PC-3 (cell line): Measurements from ENCODE around the gene ABLIM2. TPM values are rescaled to one million over a fixed set of nuclear protein-coding genes. Genes with fewer than 3 reads are reported as not detected.

ENCODE experiments used
- ATAC-seq: fragments of 200-7000 bp; cut with Tn5 transposase; 2 replicates; pipeline ENCODE4 v1.9.1; 2020; ENCODE audit warnings: mild to moderate bottlenecking, moderate library complexity
- BruUV-seq: library from RNA; stranded (reverse); fragments of 400-500 nt; replicated peaks from 2 replicates; lab custom pipeline; 2021; lab: Mats Ljungman, UMichigan
- CTCF ChIA-PET: fragments of 300-600 bp; sonication (Branson Sonifier 250); formaldehyde crosslinking; loops from one replicate; lab custom pipeline; 2022; ENCODE audit warnings: antibody characterized with exemption; lab: Charles Lee
- POLR2A ChIA-PET: fragments of 300-600 bp; sonication (Branson Sonifier 250); formaldehyde crosslinking; loops from one replicate; lab custom pipeline; 2022; ENCODE audit warnings: antibody characterized with exemption; ENCODE audit not compliant: unreplicated experiment; lab: Charles Lee
- DNase-seq: peaks from one replicate; pipeline ENCODE4 v3.0.0-alpha.2; 2015
- H2AFZ ChIP-seq: fragments of 300-600 bp; sonication (generic); 2 replicates; pipeline ENCODE4 v1.6.0; 2016; ENCODE audit warnings: antibody characterized with exemption, low read length
- H3F3A ChIP-seq: fragments of 300-600 bp; sonication (generic); one replicate; pipeline ENCODE4 v1.6.0; 2017; ENCODE audit warnings: antibody characterized with exemption, low read length, control low read depth, mild to moderate bottlenecking; ENCODE audit not compliant: unreplicated experiment
- H3K27ac ChIP-seq: fragments of 300-600 bp; sonication (generic); 2 replicates; pipeline ENCODE4 v1.5.1; 2016; ENCODE audit warnings: mild to moderate bottlenecking, low read length
- H3K27me3 ChIP-seq: fragments of 300-600 bp; sonication (generic); 2 replicates; pipeline ENCODE4 v1.6.1; 2016; ENCODE audit warnings: low read length, mixed read lengths
- H3K36me3 ChIP-seq: fragments of 300-600 bp; sonication (generic); 2 replicates; pipeline ENCODE4 v1.6.1; 2016; ENCODE audit warnings: low read depth, mixed run types, low read length, mixed read lengths
- H3K4me1 ChIP-seq: fragments of 300-600 bp; sonication (generic); 2 replicates; pipeline ENCODE4 v1.5.1; 2016; ENCODE audit warnings: low read length; ENCODE audit not compliant: insufficient read depth
- H3K4me2 ChIP-seq: fragments of 300-600 bp; sonication (generic); 2 replicates; pipeline ENCODE4 v1.6.0; 2016; ENCODE audit warnings: low read length
- H3K4me3 ChIP-seq: fragments of 300-600 bp; sonication (generic); 2 replicates; pipeline ENCODE4 v1.5.1; 2016; ENCODE audit warnings: mild to moderate bottlenecking, low read length, mixed read lengths
- H3K79me2 ChIP-seq: fragments of 300-600 bp; sonication (generic); 2 replicates; pipeline ENCODE4 v1.6.1; 2017; ENCODE audit warnings: low read length, mixed read lengths
- H3K9ac ChIP-seq: fragments of 300-600 bp; sonication (generic); 2 replicates; pipeline ENCODE4 v1.6.0; 2016; ENCODE audit warnings: mild to moderate bottlenecking, low read length
- H3K9me2 ChIP-seq: fragments of 300-600 bp; sonication (generic); replicated peaks from 2 replicates; pipeline ENCODE4 v1.6.1; 2016; ENCODE audit warnings: mixed run types, low read length, mixed read lengths
- H3K9me3 ChIP-seq: fragments of 300-600 bp; sonication (generic); 2 replicates; pipeline ENCODE4 v1.6.1; 2016; ENCODE audit warnings: low read length, mixed read lengths
- H4K20me1 ChIP-seq: fragments of 300-600 bp; sonication (generic); 2 replicates; pipeline ENCODE4 v1.6.1; 2016; ENCODE audit warnings: low read length, mixed read lengths
- CTCF ChIP-seq: fragments of 300-600 bp; sonication (generic); conservative IDR thresholded peaks from 2 replicates; pipeline ENCODE4 v1.5.1; 2017; ENCODE audit warnings: antibody characterized with exemption, low read depth, mild to moderate bottlenecking, low read length
- EZH2 ChIP-seq: fragments of 300-600 bp; sonication (generic); IDR thresholded peaks from one replicate; pipeline ENCODE4 v1.6.1; 2017; ENCODE audit warnings: antibody characterized with exemption, mild to moderate bottlenecking, low read length; ENCODE audit not compliant: unreplicated experiment
- EZH2phosphoT487 ChIP-seq: fragments of 300-600 bp; sonication (generic); IDR thresholded peaks from 2 replicates; pipeline ENCODE4 v1.6.1; 2018; ENCODE audit warnings: mild to moderate bottlenecking, antibody characterized with exemption, low read length, borderline replicate concordance
- intact Hi-C: fragments of 100-400 bp; cut with micrococcal nuclease; formaldehyde crosslinking; loops from 2 replicates; pipeline ENCODE4 v1.9.0; 2023
- total RNA-seq: library from RNA; depleted of rRNA; stranded (reverse); fragments of >200 nt; gene quantifications from 2 replicates; pipeline ENCODE4 v1.2.3, GENCODE V29; 2014

ABLIM2 gene
- total RNA-seq, 1 experiment from 2014 or later, result 3.2 TPM

GRCh38 chr4:8000721-8001491 is 157.7 kb downstream of the ABLIM2 start:
- no peaks in the 10 kb centered on the region for H3K36me3 ChIP-seq
- H3K27ac ChIP-seq, result no peak overlapping the region
- H2AFZ ChIP-seq, result no peak overlapping the region
- no peaks in the 10 kb centered on the region for H3K4me1 ChIP-seq
- no peaks in the 10 kb centered on the region for H4K20me1 ChIP-seq
- no peaks in the 10 kb centered on the region for H3K9me2 ChIP-seq
- intact Hi-C loops, result no loop called here
- BruUV-seq, result no TSS peak
- H3K9me3 ChIP-seq, result no peaks in the 10 kb centered on the region
- no peak for DNase-seq
- no peak overlapping the region for H3K4me3 ChIP-seq
- H3K27me3 ChIP-seq, result no peaks in the 10 kb centered on the region
- H3K9ac ChIP-seq, result no peak overlapping the region
- no peaks in the 10 kb centered on the region for H3F3A ChIP-seq
- TF ChIP-seq EZH2phosphoT487 (no peak), EZH2 (no peak), CTCF (no peak)
- ATAC-seq, result no peak
- H3K79me2 ChIP-seq, result no peaks in the 10 kb centered on the region
- CTCF ChIA-PET, result no interaction called here
- POLR2A ChIA-PET, result no interaction called here
- no peak overlapping the region for H3K4me2 ChIP-seq

DNA sequence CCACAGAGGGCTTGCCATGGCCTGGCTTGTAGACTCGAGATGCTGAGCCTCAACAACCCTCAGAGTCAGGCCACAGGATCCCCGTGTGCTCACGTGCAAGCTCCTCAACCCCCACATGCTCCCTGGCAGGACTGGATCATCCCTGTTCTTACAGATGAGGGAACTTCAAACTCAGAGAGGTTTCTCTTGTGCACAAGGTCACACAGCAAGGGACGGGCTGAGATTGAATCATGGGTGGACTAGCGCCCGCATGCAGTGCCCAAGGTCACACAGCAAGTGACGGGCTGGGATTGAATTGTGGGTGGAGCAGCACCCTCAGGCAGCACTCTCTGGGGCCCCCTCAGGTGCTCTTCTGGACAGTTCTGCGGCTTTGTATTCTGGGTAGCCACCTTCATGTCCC is 158.4 kb downstream of the ABLIM2 start:
- no peaks in the 10 kb centered on the region for H3K79me2 ChIP-seq
- no peaks in the 10 kb centered on the region for H3F3A ChIP-seq
- H3K9me3 ChIP-seq, result no peaks in the 10 kb centered on the region
- DNase-seq (no peak), ATAC-seq (no peak)
- no peaks in the 10 kb centered on the region for H3K9me2 ChIP-seq
- no peak overlapping the region for H3K9ac ChIP-seq
- no peak overlapping the region for H2AFZ ChIP-seq
- no peak overlapping the region for H3K27ac ChIP-seq
- H3K27me3 ChIP-seq, result no peaks in the 10 kb centered on the region
- H3K4me1 ChIP-seq, result no peaks in the 10 kb centered on the region
- no peak for TF ChIP-seq CTCF
- TF ChIP-seq EZH2phosphoT487, result no peak
- no peak for TF ChIP-seq EZH2
- H3K36me3 ChIP-seq, result no peaks in the 10 kb centered on the region
- CTCF ChIA-PET, result no interaction called here
- no peak overlapping the region for H3K4me2 ChIP-seq
- no TSS peak for BruUV-seq
- POLR2A ChIA-PET, result no interaction called here
- H4K20me1 ChIP-seq, result no peaks in the 10 kb centered on the region
- H3K4me3 ChIP-seq, result no peak overlapping the region
- intact Hi-C loops, result no loop called here

DNA sequence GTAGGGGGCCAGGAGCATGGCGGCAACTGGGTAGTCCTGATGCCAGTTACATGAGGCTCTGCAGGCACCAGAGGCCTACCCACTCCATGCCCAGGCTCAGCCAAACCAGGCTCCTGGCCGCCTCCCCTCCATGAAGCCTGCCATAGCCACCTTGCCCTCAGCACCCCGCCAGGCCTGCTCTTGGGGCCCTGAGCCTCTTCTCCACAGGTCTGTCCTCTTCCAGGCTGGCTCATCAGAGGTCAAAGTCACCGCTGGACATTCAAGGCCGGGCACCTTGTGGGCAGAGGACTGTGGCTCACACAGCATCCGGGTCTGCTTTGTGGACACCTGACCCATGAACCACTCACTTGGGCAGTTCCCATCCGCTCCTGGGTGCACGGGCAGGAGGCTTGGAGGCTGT is 158.9 kb downstream of the ABLIM2 start:
- Histone ChIP-seq H3K4me2 (no peak overlapping the region), H3K27me3 (no peaks in the 10 kb centered on the region), H3K9ac (no peak overlapping the region), H3K4me1 (no peaks in the 10 kb centered on the region), H3K79me2 (no peaks in the 10 kb centered on the region), H4K20me1 (no peaks in the 10 kb centered on the region), H3K36me3 (no peaks in the 10 kb centered on the region), H3K9me2 (no peaks in the 10 kb centered on the region), H3K27ac (no peak overlapping the region), H3F3A (no peaks in the 10 kb centered on the region), H3K4me3 (no peak overlapping the region), H3K9me3 (no peaks in the 10 kb centered on the region), H2AFZ (no peak overlapping the region)
- ChIA-PET POLR2A (no interaction called here), CTCF (no interaction called here)
- no TSS peak for BruUV-seq
- ATAC-seq, result no peak
- TF ChIP-seq EZH2 (no peak), CTCF (no peak), EZH2phosphoT487 (no peak)
- no peak for DNase-seq
- intact Hi-C loops, result no loop called here
